GM21717 (cell line): ENCODE data around the gene PRDM16.

Experiments
- ATAC-seq: cut with Tn5 transposase; IDR thresholded peaks from one replicate; pipeline ENCODE4 v1.9.1; 2021; ENCODE audit warnings: mild to moderate bottlenecking, moderate library complexity; ENCODE audit not compliant: unreplicated experiment

Gene PRDM16

DNA sequence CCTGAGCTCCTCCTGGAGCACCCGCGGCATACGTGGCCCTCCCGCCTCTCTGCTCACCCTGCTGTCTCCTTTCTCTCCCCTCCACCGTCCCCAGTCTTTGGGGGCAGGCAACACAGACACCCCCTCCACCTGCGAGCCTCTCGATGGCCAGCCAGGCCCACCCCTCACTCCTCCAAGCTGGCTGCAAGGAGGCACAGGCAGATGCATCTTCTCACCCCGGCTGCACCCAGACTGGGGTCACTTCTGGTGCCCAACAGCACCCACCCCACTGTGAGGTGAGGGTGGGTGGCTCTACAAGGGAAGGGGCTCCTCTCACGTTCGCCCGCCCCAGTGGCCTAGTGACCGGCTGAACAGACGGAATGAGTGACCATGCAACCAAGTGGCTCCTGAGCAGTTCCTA, 277.5 kb downstream of the PRDM16 start:
- ATAC-seq: no peak

DNA sequence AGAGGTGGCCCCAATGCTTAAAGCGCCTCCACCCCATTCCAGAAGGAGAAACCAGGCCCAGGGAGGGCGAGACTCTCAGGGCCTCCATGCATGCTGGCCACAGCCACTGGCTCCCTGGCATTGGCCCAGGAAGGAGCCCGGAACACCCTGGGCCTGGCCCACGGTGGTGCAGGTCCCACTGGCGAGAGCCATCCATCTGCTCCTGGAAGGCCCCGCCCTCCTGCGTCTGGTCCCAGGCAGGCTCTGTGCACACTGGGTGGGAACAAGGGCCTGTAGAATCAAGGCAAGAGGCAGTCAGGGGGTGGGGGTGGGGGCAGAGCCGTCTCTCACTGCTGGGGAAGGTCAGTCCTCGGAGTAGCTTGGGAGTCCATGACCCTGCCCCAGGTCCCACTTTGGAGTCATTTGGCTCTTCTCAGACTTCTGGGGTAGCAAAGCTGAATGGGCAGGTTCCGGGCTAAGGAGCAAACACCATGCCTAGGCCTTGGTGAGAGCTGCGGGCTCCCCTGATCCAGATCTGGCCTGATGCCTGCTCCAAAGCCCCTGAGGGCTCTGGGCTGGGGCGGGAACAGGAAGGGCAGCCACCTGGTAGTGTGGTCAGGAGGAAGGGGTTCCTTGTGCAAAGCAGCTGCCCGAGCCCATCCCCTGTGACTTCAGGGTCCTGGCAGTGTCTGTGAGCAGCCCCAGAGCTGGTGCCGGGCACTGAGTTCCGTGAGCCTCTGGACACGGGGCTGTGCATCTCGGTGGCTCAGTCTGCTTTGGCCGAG, 278.4 kb downstream of the PRDM16 start:
- ATAC-seq: no peak

DNA sequence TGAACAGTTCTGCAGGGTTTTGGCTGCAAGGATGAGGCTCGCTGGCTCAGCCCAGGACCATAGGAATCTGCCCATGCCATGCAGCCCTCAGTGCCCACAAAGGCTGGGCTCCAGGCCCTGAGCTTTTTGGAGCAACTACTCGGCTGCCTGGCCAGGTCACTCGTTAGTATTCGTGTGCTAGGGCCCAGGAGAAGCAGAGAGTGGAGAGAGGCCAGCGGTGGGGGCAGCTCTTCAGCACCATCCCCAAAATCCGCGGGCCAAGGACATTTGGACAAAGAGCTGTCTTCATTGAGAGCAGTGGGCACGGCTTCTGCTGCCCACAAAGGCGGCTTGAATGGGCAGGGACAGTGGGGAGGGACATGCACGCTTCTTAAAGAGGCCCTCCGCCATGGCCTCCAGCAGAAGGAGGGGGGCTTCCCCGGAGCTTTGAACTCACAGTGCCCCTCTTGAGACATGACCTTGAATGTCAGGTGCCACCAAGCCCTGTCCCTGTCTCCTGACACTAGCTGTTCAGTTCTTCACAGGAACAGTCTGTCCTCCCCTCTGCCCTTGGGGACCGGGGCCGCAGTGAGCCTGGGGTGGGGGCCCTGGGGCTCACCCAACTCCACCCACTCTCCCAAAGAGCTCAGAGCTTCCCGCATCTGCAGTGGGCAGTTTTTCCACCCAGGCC, 279.3 kb downstream of the PRDM16 start:
- no peak for ATAC-seq

DNA sequence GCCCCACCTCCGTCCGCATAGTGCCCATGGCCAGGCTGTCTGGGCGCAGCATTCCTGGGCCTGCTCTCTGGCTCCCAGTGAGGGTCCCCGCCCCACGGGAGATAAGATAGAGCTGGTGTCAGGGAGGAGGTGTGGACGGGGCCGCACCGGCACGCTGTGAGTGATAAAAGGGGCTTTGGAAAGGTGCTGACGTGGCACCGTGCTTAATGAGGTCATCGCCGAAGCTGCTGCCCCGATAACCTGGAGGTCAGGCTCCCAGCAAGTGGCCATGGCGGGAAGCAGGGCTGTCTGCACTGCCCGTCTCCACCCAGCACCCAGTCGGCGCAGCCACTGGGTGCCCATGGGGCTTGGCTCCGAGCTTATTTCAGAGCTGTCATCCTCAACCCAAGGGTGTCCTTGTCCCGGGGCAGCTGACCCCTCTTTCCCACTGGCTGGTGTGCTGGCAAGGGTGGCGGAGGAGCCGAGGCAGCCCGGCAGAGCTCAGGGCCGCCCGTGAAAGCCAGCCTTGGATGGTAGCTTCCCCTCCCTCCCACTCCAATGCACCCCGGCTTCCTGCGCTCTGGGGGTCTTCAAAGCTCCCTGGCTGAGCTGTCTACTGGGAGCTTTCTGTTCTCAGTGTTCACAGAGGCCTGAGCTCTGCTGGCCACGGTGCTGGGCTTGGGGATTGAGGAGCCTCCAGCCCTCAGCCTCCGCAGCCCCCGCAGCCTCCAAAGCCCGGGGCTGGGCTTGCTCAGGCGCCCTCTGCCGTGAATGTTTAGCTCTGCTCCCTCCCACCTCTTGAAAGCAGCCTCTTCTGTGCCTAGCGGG, 280.4 kb downstream of the PRDM16 start:
- no peak for ATAC-seq

DNA sequence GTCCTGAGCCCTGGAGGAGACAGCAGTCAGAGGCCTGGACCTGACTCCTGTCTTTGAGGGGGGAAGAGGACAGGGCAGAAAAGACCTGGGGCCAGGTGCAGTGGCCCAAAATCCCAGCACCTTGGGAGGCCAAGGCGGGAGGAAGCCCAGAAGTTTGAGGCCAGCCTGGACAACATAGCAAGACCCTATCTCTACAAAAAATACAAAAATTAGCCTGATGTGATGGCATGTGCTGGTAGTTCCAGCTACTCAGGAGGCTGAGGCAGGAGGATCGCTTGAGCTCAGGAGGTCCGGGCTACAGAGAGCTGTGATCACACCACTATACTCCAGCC, 280.9 kb downstream of the PRDM16 start:
- no peak for ATAC-seq

DNA sequence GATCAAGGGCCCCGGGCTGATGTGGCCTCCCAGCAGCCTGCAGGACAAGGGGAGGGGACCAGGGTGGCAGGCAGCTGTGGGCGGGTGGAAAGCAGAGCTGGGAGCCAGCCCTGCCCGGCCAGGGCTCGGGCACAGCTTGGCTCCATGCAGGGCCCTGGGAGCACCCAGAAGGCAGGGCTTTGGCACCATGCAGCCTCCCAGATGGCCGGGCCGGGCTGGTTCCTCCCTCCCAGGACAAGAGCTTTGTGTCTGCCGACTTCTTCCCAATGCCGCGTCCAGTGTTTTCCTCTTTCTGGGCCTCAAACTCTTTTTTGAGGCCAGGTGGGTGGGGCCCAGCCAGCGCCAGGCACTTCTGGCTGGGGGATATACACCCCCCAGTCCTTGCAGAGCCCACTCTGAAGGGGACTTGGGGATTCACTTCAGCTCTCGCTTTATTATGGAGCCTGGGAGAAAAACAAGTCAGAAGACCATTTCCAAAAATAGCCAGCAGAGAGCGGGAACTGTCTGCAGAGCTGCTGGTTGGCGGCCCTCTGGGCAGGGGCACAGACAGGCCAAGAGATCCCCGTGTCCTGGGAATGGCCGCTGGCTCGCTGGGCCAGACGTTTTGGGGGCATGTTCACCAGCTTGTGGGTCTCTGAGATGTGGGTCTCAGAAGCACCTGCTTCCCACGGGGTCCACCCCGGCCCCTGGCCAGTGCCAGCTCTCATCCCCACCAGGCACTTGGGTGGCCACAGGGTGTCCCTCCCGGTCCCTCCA, 281.7 kb downstream of the PRDM16 start:
- ATAC-seq: no peak

DNA sequence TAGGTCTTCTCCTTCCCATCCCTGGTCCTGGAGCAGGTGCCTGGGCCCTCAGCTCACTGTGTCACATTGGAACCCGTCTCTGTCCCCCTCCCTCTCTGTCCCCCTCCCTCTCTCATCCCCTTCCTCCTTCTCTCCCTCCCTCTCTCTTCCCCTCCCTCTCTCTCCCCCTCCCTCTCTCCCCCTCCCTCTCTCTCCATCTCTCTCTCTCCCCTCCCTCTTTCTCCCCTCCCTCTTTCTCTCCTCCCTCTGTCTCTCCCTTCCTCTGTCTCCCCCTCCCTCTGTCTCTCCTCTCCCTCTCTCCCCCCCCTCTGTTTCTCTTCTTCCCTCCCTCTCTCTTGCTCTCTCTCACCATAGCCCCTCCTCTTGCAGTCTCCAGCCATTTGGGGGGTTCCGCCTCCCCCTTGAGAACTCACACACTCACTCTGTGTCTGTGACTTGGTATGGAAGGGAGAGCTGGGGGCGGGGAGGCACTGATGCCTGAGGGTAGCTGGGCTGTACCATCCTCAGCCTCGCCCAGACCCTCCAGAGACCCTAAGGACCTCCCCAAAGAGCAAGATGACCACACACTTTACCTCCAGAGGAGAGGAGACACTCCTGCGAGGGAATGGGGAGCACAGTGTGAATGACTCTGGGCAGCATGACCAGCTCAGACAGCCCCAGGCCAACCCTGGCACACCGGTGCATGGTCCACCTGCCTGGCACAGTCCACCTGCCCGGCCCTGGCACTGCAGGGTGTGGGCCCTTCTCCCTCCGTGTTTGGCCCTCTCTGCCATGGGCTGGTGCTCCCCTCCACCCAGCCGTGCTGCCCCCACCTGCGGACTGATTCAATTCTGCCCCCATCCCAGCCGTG, 282.7 kb downstream of the PRDM16 start:
- no peak for ATAC-seq

DNA sequence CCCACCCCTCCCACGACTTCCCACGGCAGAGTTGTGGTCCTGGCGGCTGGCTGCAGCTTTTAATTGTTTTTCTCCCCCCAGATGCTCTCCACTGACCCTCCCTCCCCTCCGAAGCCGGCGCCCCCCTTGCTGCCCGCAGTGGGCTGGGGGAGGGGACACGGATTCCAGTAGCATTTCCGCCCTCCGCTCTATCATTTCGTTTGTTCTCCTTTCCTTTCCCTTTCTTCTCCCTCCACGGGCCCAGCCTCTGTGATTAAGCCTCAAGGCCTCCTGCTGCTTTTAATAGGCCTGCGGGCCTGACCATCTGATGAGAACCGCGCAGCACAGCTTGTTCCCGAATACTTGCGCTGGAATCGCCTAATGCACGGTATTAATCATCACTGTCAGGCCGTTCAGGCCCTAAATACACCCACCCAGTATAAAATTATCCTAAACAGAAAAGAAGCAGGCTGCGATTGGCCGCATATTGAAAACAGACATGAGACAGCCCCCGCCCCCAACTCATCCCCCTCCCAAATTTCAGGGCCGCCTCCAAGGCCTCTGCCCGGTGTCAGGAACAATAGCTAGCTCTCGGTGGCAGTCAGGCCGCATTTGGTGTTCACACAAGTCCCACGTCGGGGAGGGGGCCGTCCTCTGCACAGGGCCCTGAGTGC, 283.4 kb downstream of the PRDM16 start:
- ATAC-seq: no peak

DNA sequence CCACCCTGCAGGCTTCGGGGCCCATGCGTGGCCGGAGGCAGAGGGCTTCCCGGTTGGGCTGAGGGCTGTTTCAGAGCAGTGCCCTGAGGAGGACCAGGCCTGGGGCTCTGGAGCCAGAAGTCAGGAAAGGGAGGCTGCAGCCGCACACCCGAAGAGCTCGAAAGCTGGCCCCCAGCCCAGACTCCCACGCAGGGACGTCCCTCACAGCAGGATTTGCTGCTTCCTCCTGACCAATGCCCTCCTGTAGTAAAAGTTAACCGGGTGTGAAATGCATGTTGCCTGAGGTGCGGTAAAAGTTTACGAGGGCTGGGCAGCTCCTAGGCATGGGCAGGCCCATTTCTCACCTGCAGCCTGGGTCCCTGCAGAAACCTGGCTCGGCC, 283.9 kb downstream of the PRDM16 start:
- ATAC-seq: no peak

DNA sequence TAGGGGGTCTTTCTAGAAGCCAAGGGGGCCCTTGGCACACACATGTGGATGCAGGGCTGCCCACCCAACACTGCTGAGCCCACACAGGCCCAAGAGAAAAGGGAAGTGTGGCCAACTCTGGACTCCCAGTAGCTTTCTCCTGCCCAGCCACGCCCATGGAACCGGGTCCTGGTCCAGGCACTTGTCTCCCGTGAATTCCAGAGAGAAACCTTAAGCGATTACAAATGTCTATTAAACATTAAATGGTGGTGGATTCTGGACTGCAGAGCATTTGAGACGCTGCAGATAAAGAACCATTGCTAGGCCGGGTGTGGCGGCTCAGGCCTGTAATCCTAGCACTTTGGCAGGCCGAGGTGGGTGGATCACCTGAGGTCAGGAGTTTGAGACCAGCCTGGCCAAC, 284.9 kb downstream of the PRDM16 start:
- ATAC-seq: no peak

DNA sequence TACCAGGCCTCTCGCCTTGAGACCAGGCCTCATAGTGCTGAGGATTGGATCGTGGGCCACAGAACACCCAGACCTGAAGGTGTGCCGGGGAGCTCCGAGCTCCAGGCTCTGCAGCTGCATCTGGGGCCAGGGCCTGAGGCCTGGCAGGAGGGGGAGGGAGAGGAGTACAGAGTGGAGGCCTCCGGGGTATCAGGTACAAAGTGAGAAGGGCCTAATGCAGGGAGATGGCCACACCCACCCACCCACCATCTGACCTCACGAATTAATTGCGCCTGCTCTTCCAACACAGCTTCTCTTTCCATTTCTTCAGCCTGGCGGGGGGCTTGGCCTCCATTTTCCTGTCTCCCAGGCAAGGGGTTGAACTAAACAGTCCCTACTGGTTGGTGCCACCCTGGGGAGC, 286.1 kb downstream of the PRDM16 start:
- ATAC-seq: no peak

DNA sequence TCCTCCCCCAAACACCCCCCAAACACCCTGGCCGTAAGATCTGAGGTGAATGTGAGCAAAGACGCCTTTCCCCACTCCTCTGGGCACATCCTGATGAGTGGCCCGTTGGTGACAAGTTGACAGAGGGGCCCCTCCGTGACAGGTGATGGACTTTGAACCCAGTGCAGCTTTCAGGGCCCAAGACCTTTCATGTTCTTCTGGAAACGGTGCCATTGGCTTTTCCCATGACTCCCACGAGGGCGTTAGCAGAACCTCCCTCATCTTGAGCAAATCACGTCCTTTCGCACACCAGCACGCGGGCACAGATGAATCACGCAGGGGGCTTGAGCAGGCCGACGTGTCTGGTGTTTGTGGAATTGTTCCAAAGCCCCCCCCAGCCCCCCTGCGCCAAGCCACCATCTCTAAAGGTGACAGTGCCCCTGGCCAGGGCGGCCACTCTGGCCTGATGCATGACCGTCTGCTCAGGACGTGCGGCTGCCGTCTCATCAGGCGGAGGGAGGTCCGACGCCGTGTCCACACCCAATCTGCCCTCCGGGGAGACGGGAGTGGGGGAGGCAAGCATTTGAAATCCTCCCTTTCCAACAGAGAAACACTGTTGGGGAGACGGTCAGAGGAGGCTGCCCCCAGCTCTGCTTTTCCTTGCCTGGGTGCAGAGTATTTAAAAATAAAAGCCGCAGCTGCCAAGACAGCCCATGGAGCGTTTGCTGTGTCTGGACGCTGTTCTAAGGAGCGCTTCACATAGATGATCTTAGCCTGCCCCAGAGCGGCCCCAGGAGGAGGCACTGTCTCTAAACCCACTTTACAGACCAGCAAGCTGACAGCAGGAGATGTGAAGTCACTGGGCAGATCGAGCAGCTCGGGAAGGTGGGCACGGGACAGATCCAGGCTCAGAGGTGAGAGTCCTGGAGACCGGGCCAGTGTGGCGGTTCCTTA, 287.2 kb downstream of the PRDM16 start:
- no peak for ATAC-seq

DNA sequence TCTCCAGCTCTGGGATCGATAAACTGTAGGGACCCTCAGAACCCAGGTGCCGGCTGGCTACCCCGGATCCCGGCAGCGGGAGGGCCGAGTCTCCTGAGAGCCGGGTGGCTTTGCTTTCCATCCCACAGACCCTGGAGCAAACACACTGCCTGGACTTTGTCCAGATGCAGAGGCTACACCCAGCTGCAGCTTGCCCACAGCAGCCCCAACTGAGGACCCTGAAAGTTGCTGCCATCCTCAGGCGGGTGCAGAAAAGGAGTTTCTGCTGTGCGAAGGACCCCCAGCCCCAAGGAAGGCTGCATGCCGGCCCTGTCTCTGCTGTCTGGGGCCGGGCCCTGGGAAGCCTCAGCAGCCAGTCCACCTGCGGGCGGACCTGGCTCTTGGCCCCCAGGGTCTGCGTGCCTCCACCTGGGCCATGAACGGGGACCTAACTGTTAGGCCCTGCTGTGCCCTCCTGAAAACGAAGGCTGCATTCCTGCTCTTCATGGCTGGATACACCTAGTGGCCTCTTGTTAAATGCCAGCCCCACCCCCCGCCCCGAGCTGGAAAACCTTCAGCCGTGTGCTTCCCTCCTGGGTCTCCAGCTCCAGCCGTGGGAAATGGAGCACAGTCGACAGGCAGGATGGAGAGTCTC, 287.9 kb downstream of the PRDM16 start:
- ATAC-seq: no peak

DNA sequence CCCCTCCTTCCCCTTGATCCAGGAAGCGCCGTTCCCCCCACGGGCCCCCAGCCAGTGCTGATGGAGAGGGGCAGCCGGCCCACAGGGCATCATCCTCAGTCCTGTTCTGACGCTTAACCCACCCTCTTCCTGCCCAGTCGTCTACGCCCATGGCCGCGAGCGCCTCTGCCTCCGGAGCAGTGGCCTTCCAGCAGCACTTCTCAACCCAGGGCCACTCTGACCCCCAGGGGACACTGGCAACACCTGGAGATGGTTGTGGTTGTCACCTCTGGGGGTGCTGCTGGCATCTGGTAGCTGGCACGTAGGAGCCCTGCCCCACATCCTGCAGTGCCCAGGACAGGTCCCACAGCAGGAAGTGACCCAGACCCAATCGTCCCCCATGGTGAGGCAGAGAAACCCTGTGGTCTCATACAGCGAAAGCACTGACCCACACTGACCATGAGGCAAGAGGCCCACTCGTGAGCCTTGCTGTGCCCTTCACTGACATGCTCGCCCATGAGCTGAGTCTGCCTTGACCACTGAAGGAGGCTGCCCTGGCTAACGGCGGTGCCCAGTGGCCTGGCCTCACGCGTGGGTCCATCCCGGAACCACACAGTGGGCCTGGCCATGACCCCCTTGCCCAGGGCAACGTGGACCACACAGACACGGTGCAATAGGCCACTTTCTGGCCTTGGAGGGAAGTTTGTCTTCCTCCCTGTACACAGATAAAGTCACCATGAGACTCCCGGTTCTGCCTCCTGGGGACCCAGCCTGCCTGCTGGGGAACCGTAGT, 288.7 kb downstream of the PRDM16 start:
- no peak for ATAC-seq

DNA sequence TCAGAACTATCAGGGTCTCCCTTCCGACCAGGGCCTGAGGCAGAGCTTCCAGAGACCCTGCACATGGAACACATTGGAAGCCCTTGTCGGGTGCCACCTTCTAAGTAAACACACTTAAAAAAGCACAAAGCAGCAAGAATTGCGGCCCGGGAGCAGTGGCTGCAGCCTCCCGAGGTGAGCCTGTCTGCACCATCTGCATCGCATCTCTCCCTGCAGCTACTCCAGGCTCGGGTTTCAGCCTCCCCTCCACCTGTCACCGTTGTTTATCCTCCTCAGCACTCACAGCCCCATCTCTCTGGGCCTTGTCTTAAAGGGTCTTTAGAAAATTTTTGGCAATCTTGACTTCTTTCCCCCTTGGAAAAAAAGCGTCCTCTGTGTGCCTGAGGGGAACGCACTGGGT, 290.3 kb downstream of the PRDM16 start:
- ATAC-seq: no peak

DNA sequence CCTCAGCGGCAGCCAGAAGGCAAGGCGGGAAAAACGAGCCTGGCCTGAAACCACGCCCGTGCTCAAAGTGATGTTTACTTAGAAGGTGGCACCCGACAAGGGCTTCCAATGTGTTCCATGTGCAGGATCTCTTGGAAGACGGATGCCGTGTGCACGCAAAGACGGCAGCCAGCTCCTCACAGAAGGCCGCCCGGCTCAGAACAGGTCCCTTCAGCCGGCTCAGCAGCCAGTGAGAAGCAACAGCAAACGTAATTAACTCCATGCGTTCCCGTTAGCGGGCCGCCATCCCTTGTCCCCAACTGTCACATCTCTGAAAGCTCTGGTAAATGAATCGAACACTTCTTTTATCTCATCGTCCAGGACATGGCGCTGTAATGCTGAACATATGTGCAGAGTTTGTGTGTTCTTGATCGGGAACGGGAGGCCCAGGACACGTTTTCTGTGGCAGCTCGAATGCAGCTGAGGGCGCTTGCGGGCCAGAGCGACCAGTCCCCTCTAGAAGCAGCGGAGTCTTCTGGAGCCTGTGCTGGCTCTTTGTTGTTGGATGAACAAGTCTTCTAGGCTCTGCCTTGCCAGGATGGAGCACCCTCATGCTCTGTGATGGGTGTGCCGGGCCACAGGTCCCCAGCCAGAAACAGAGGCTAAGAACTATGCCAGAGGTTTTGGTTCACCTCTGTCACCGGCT, 290.9 kb downstream of the PRDM16 start:
- ATAC-seq: no peak

DNA sequence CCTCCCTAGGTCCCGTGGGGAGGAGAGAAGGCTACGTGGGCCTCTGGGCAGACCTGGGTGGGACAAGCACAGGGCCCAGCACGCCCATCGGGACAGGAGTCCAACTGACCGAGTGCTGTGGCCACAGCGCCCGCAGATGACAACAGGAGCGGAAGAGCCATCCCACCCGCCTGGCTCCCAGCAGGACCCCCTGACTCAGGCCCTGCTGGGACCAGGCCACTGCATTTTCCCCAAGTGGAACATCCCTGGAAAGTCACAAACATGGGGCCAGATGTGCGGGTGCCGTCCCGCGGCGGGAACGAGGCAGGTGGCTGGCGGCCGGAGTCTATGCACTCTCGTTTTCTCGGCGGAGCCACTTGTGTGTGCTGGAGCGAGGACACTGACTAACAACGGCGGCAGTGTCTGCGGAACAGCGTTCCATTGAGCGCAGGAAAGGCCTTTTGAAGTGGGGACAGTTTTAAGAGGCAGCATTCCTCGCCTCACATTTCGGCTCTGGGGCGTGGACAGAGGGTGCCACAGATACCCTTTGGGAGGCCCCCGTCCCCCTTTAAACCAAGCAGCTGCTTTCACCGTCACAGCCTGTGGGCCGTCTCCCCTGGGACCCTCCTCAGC, 291.7 kb downstream of the PRDM16 start:
- no peak for ATAC-seq
